ENCODE results near the gene FRMPD4. TPM values are rescaled to one million over a fixed set of nuclear protein-coding genes. Genes with fewer than 3 reads are reported as not detected.

FRMPD4 gene
- total RNA-seq, 1 donor from 2014 or later, result under 0.01 TPM

GRCh38 chrX:12292996-12293765 is 154.9 kb downstream of the FRMPD4 start:
- DNase-seq (ENCODE audit: low read depth, low spot score), result no peak

GRCh38 chrX:12297353-12297752 is 159.1 kb downstream of the FRMPD4 start:
- DNase-seq (ENCODE audit: low read depth, low spot score), result no peak

- DNase-seq (ENCODE audit: low read depth, low spot score), result no peak
Measured at GRCh38 chrX:12301288-12301687, 163.0 kb downstream of the FRMPD4 start.

- no peak for DNase-seq (ENCODE audit: low read depth, low spot score)
Measured at GRCh38 chrX:12304261-12304660, 166.0 kb downstream of the FRMPD4 start.

GRCh38 chrX:12307961-12308360 is 169.7 kb downstream of the FRMPD4 start:
- DNase-seq (ENCODE audit: low read depth, low spot score), result no peak

GRCh38 chrX:12308420-12308819 is 170.1 kb downstream of the FRMPD4 start:
- no peak for DNase-seq (ENCODE audit: low read depth, low spot score)

GRCh38 chrX:12309040-12309743 is 170.9 kb downstream of the FRMPD4 start:
- DNase-seq (ENCODE audit: low read depth, low spot score), result no peak

GRCh38 chrX:12309744-12310076 is 171.4 kb downstream of the FRMPD4 start:
- no peak for DNase-seq (ENCODE audit: low read depth, low spot score)

GRCh38 chrX:12314651-12315050 is 176.4 kb downstream of the FRMPD4 start:
- no peak for DNase-seq (ENCODE audit: low read depth, low spot score)

- no peak for DNase-seq (ENCODE audit: low read depth, low spot score)
Measured at GRCh38 chrX:12315526-12315925, 177.3 kb downstream of the FRMPD4 start.

- no peak for DNase-seq (ENCODE audit: low read depth, low spot score)
Measured at GRCh38 chrX:12319003-12319519, 180.8 kb downstream of the FRMPD4 start.

GRCh38 chrX:12319992-12320391 is 181.7 kb downstream of the FRMPD4 start:
- DNase-seq (ENCODE audit: low read depth, low spot score), result no peak

- no peak for DNase-seq (ENCODE audit: low read depth, low spot score)
Measured at GRCh38 chrX:12322031-12322430, 183.8 kb downstream of the FRMPD4 start.

- DNase-seq (ENCODE audit: low read depth, low spot score), result no peak
Measured at GRCh38 chrX:12325171-12325570, 186.9 kb downstream of the FRMPD4 start.

- DNase-seq (ENCODE audit: low read depth, low spot score), result no peak
Measured at GRCh38 chrX:12327836-12328235, 189.6 kb downstream of the FRMPD4 start.

GRCh38 chrX:12329476-12329875 is 191.2 kb downstream of the FRMPD4 start:
- DNase-seq (ENCODE audit: low read depth, low spot score), result no peak

GRCh38 chrX:12330841-12331240 is 192.6 kb downstream of the FRMPD4 start:
- no peak for DNase-seq (ENCODE audit: low read depth, low spot score)

GRCh38 chrX:12332786-12333347 is 194.6 kb downstream of the FRMPD4 start:
- no peak for DNase-seq (ENCODE audit: low read depth, low spot score)

- DNase-seq (ENCODE audit: low read depth, low spot score), result no peak
Measured at GRCh38 chrX:12339921-12340320, 201.6 kb downstream of the FRMPD4 start.

- DNase-seq (ENCODE audit: low read depth, low spot score), result no peak
Measured at GRCh38 chrX:12344954-12345353, 206.7 kb downstream of the FRMPD4 start.

GRCh38 chrX:12349201-12349600 is 210.9 kb downstream of the FRMPD4 start:
- DNase-seq (ENCODE audit: low read depth, low spot score), result no peak

- no peak for DNase-seq (ENCODE audit: low read depth, low spot score)
Measured at GRCh38 chrX:12352922-12353321, 214.6 kb downstream of the FRMPD4 start.
